Measurements from ENCODE around the gene USP15.

The USP15 gene

GRCh38 chr12:62273724-62274380, 13.6 kb downstream of the USP15 start:
- TF ChIP-seq TEAD4 (IDR thresholded peaks at IDR 0.05) (no peak), NFIC (IDR thresholded peaks at IDR 0.05) (no peak)

- no peak for TF ChIP-seq CEBPB (IDR thresholded peaks at IDR 0.05)
- no peak for TF ChIP-seq REST (IDR thresholded peaks at IDR 0.05; ENCODE audit: low read depth)
- no peak for TF ChIP-seq RAD21 (IDR thresholded peaks at IDR 0.05; ENCODE audit: low read depth)
- no peak for TF ChIP-seq TEAD4 (IDR thresholded peaks at IDR 0.05)
- no peak for TF ChIP-seq YY1 (IDR thresholded peaks at IDR 0.05; ENCODE audit: low read depth)
- no peak for TF ChIP-seq CREB1 (IDR thresholded peaks at IDR 0.05; ENCODE audit: low read depth)
- no peak for TF ChIP-seq TCF12 (IDR thresholded peaks at IDR 0.05; ENCODE audit: low read depth)
- no peak for TF ChIP-seq USF1 (IDR thresholded peaks at IDR 0.05)
- TF ChIP-seq EP300 (IDR thresholded peaks at IDR 0.05; ENCODE audit: borderline replicate concordance) = no peak
- TF ChIP-seq ZBTB7A (IDR thresholded peaks at IDR 0.05; ENCODE audit: low read depth) = no peak
- no peak for TF ChIP-seq FOXM1 (IDR thresholded peaks at IDR 0.05; ENCODE audit: borderline replicate concordance, low read depth)
- TF ChIP-seq EGR1 (IDR thresholded peaks at IDR 0.05) = no peak
- TF ChIP-seq MAX (IDR thresholded peaks at IDR 0.05) = no peak
- TF ChIP-seq TAF1 (IDR thresholded peaks at IDR 0.05; ENCODE audit: low read depth) = no peak
These were observed 17.8 kb downstream of the USP15 start for GRCh38 chr12:62278022-62278421.

- no peak for TF ChIP-seq RAD21 (IDR thresholded peaks at IDR 0.05; ENCODE audit: low read depth)
These were observed 18.9 kb downstream of the USP15 start for GRCh38 chr12:62279058-62279457.

GRCh38 chr12:62279961-62280360, 19.8 kb downstream of the USP15 start:
- TF ChIP-seq MAX (IDR thresholded peaks at IDR 0.05) (no peak), EGR1 (IDR thresholded peaks at IDR 0.05) (no peak), ZBTB7A (IDR thresholded peaks at IDR 0.05; ENCODE audit: low read depth) (no peak), USF1 (IDR thresholded peaks at IDR 0.05) (no peak), NFIC (IDR thresholded peaks at IDR 0.05) (no peak), TCF12 (IDR thresholded peaks at IDR 0.05; ENCODE audit: low read depth) (no peak), YY1 (IDR thresholded peaks at IDR 0.05; ENCODE audit: low read depth) (no peak), CREB1 (IDR thresholded peaks at IDR 0.05; ENCODE audit: low read depth) (no peak), REST (IDR thresholded peaks at IDR 0.05; ENCODE audit: low read depth) (no peak)

- TF ChIP-seq CEBPB (IDR thresholded peaks at IDR 0.05) = 0 out of 2 replicates have a peak, but pooled peaks have one; percentile 27
- TF ChIP-seq USF1 (IDR thresholded peaks at IDR 0.05) = no peak
These were observed 22.0 kb downstream of the USP15 start for GRCh38 chr12:62282057-62282774.

- TF ChIP-seq CEBPB (IDR thresholded peaks at IDR 0.05) = no peak
- no peak for TF ChIP-seq REST (IDR thresholded peaks at IDR 0.05; ENCODE audit: low read depth)
- TF ChIP-seq ZBTB7A (IDR thresholded peaks at IDR 0.05; ENCODE audit: low read depth) = no peak
- no peak for TF ChIP-seq TEAD4 (IDR thresholded peaks at IDR 0.05)
- no peak for TF ChIP-seq TAF1 (IDR thresholded peaks at IDR 0.05; ENCODE audit: low read depth)
- TF ChIP-seq NFIC (IDR thresholded peaks at IDR 0.05) = no peak
- no peak for TF ChIP-seq EGR1 (IDR thresholded peaks at IDR 0.05)
- no peak for TF ChIP-seq FOXM1 (IDR thresholded peaks at IDR 0.05; ENCODE audit: borderline replicate concordance, low read depth)
- no peak for TF ChIP-seq MAX (IDR thresholded peaks at IDR 0.05)
- no peak for TF ChIP-seq RAD21 (IDR thresholded peaks at IDR 0.05; ENCODE audit: low read depth)
- TF ChIP-seq YY1 (IDR thresholded peaks at IDR 0.05; ENCODE audit: low read depth) = no peak
- no peak for TF ChIP-seq EP300 (IDR thresholded peaks at IDR 0.05; ENCODE audit: borderline replicate concordance)
- no peak for TF ChIP-seq CREB1 (IDR thresholded peaks at IDR 0.05; ENCODE audit: low read depth)
- TF ChIP-seq USF1 (IDR thresholded peaks at IDR 0.05) = no peak
- no peak for TF ChIP-seq TCF12 (IDR thresholded peaks at IDR 0.05; ENCODE audit: low read depth)
These were observed 24.5 kb downstream of the USP15 start for GRCh38 chr12:62284749-62285148.
